HUES6 (cell line): Measurements from ENCODE around the gene BAIAP3.

ENCODE experiments used
- H3K27ac ChIP-seq: 2 replicates; pipeline ENCODE4 v1.7.0; 2013; ENCODE audit warnings: low read depth, mild to moderate bottlenecking, low read length, inconsistent platforms
- H3K27me3 ChIP-seq: 2 replicates; pipeline ENCODE4 v1.6.1; 2013; ENCODE audit warnings: low read length; ENCODE audit not compliant: control insufficient read depth, insufficient read depth
- H3K36me3 ChIP-seq: 2 replicates; pipeline ENCODE4 v1.6.1; 2013; ENCODE audit warnings: low read length; ENCODE audit not compliant: control insufficient read depth, insufficient read depth
- H3K4me1 ChIP-seq: 2 replicates; pipeline ENCODE4 v1.6.1; 2013; ENCODE audit warnings: low read length; ENCODE audit not compliant: control insufficient read depth, insufficient read depth
- H3K4me3 ChIP-seq: 2 replicates; pipeline ENCODE4 v1.5.1; 2013; ENCODE audit warnings: low read depth, low read length
- H3K9ac ChIP-seq: one replicate; pipeline ENCODE4 v1.6.1; 2013; ENCODE audit warnings: mild to moderate bottlenecking, low read length
- H3K9me3 ChIP-seq: 2 replicates; pipeline ENCODE4 v1.6.1; 2013; ENCODE audit warnings: low read depth, low read length; ENCODE audit not compliant: control insufficient read depth, insufficient read depth

BAIAP3 gene

DNA sequence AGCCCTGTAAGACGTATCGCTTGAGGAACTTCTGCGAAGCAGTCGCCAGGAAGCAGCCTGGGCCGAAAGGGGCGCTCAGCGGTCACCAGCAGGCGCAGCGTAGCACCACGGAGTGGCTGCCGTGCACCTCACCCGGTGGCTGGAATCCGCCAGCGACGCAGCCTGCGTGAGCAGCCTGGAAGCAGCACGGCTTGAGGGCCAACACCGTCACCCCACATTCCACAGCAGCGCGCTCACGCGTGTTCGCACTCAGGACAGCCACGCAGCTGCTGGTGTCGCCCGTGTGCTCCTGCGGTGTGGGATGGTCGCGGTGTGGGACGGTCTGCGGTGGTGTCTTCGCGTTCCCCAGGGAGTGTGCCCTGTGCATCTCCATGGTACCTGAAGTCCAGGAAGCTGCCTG is 14.4 kb upstream of the BAIAP3 start:
- Histone ChIP-seq H3K4me3 (no peak overlapping the region), H3K4me1 (no peaks in the 10 kb centered on the region), H3K36me3 (peaks cover 95% of the 10 kb centered on the region)

GRCh38 chr16:1320097-1320496 is 13.3 kb upstream of the BAIAP3 start:
- Histone ChIP-seq H3K27ac (no peak overlapping the region), H3K36me3 (peaks cover 95% of the 10 kb centered on the region), H3K27me3 (no peaks in the 10 kb centered on the region), H3K4me3 (no peak overlapping the region), H3K9ac (no peak overlapping the region), H3K9me3 (no peaks in the 10 kb centered on the region), H3K4me1 (no peaks in the 10 kb centered on the region)

More for the DNA sequence above, 14.4 kb upstream of the BAIAP3 start:
- Histone ChIP-seq H3K27me3 (no peaks in the 10 kb centered on the region), H3K9me3 (no peaks in the 10 kb centered on the region), H3K27ac (no peak overlapping the region), H3K9ac (no peak overlapping the region)

GRCh38 chr16:1320658-1321240 is 12.7 kb upstream of the BAIAP3 start:
- Histone ChIP-seq H3K4me1 (no peaks in the 10 kb centered on the region), H3K9me3 (no peaks in the 10 kb centered on the region), H3K9ac (no peak overlapping the region), H3K27ac (no peak overlapping the region), H3K4me3 (no peak overlapping the region), H3K27me3 (no peaks in the 10 kb centered on the region), H3K36me3 (peaks cover 95% of the 10 kb centered on the region)

GRCh38 chr16:1322407-1322806 is 11.0 kb upstream of the BAIAP3 start:
- Histone ChIP-seq H3K4me1 (no peaks in the 10 kb centered on the region), H3K27me3 (no peaks in the 10 kb centered on the region), H3K36me3 (peaks cover 78% of the 10 kb centered on the region), H3K4me3 (no peak overlapping the region), H3K9ac (no peak overlapping the region), H3K9me3 (no peaks in the 10 kb centered on the region), H3K27ac (no peak overlapping the region)

GRCh38 chr16:1323296-1324239 is 9.9 kb upstream of the BAIAP3 start:
- Histone ChIP-seq H3K9me3 (no peaks in the 10 kb centered on the region), H3K27me3 (no peaks in the 10 kb centered on the region), H3K4me3 (no peak overlapping the region), H3K27ac (no peak overlapping the region), H3K9ac (no peak overlapping the region), H3K36me3 (peaks cover 67% of the 10 kb centered on the region), H3K4me1 (no peaks in the 10 kb centered on the region)

DNA sequence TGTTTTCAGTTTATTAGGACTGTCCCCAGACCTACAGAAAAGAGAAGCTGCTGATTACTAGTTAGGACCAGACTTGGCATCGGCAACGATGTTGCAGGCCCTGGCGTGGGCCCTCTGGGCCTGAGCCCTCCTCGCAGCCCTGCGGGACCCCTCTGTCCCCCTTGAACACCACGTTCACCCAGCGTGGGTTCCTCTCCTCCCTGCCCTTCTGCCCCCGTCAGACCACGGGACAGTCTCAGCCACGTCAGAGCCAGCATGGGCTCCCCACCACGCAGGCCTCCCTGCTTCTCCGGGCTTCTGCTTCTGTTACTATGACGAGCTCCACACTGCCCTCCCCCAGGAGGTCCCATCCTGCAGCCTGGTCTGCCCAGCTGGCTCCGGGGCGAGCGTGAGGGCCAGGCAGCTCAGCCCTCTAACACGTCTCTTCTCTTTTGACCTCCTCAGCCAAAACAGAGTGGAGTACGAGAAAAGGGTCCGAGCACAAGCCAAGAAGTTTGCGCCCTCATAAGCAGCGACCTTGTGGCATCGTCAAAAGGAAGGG is 9.1 kb upstream of the BAIAP3 start:
- Histone ChIP-seq H3K27me3 (no peaks in the 10 kb centered on the region), H3K9ac (no peak overlapping the region), H3K27ac (no peak overlapping the region), H3K4me1 (no peaks in the 10 kb centered on the region), H3K9me3 (no peaks in the 10 kb centered on the region), H3K4me3 (no peak overlapping the region), H3K36me3 (peaks cover 59% of the 10 kb centered on the region)

DNA sequence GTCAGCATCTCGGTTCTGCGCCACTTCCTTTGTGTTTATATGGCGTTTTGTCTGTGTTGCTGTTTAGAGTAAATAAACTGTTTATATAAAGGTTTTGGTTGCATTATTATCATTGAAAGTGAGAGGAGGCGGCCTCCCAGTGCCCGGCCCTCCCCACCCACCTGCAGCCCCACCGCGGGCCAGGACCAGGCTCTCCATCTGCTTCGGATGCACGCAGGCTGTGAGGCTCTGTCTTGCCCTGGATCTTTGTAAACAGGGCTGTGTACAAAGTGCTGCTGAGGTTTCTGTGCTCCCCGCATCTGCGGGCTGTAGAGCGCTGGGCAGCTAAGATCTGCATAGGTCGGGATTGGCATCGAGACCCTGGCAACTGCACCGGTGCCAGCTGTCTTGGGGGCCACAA is 8.2 kb upstream of the BAIAP3 start:
- H3K4me3 ChIP-seq: no peak overlapping the region
- peaks cover 4% of the 10 kb centered on the region for H3K9me3 ChIP-seq
- H3K9ac ChIP-seq: no peak overlapping the region
- H3K27ac ChIP-seq: no peak overlapping the region
- H3K27me3 ChIP-seq: no peaks in the 10 kb centered on the region
- peaks cover 50% of the 10 kb centered on the region for H3K36me3 ChIP-seq
- no peaks in the 10 kb centered on the region for H3K4me1 ChIP-seq

- peaks cover 7% of the 10 kb centered on the region for H3K9me3 ChIP-seq
- H3K4me3 ChIP-seq: no peak overlapping the region
- H3K27ac ChIP-seq: no peak overlapping the region
- no peaks in the 10 kb centered on the region for H3K4me1 ChIP-seq
- H3K36me3 ChIP-seq: peaks cover 44% of the 10 kb centered on the region
- H3K9ac ChIP-seq: no peak overlapping the region
- no peaks in the 10 kb centered on the region for H3K27me3 ChIP-seq
Observed at GRCh38 chr16:1325673-1326371, 7.6 kb upstream of the BAIAP3 start.

GRCh38 chr16:1326391-1326790 is 7.1 kb upstream of the BAIAP3 start:
- Histone ChIP-seq H3K27me3 (peaks cover 2% of the 10 kb centered on the region; the same call in 1 of the 2 replicates), H3K4me3 (no peak overlapping the region), H3K9me3 (peaks cover 7% of the 10 kb centered on the region), H3K4me1 (peaks cover 3% of the 10 kb centered on the region; the same call in 1 of the 2 replicates), H3K9ac (no peak overlapping the region), H3K36me3 (peaks cover 39% of the 10 kb centered on the region), H3K27ac (no peak overlapping the region)

GRCh38 chr16:1326946-1327618 is 6.4 kb upstream of the BAIAP3 start:
- peaks cover 32% of the 10 kb centered on the region for H3K36me3 ChIP-seq
- no peak overlapping the region for H3K27ac ChIP-seq
- peaks cover 9% of the 10 kb centered on the region; the same call in 1 of the 2 replicates for H3K4me1 ChIP-seq
- H3K4me3 ChIP-seq: no peak overlapping the region
- peaks cover 9% of the 10 kb centered on the region; the same call in 1 of the 2 replicates for H3K27me3 ChIP-seq
- H3K9me3 ChIP-seq: peaks cover 7% of the 10 kb centered on the region
- H3K9ac ChIP-seq: no peak overlapping the region
